ENCODE data around the gene ZNF837.
A peak's percentile ranks its signal among the peaks of the same experiment; 100 is the strongest.

ZNF837 gene

DNA sequence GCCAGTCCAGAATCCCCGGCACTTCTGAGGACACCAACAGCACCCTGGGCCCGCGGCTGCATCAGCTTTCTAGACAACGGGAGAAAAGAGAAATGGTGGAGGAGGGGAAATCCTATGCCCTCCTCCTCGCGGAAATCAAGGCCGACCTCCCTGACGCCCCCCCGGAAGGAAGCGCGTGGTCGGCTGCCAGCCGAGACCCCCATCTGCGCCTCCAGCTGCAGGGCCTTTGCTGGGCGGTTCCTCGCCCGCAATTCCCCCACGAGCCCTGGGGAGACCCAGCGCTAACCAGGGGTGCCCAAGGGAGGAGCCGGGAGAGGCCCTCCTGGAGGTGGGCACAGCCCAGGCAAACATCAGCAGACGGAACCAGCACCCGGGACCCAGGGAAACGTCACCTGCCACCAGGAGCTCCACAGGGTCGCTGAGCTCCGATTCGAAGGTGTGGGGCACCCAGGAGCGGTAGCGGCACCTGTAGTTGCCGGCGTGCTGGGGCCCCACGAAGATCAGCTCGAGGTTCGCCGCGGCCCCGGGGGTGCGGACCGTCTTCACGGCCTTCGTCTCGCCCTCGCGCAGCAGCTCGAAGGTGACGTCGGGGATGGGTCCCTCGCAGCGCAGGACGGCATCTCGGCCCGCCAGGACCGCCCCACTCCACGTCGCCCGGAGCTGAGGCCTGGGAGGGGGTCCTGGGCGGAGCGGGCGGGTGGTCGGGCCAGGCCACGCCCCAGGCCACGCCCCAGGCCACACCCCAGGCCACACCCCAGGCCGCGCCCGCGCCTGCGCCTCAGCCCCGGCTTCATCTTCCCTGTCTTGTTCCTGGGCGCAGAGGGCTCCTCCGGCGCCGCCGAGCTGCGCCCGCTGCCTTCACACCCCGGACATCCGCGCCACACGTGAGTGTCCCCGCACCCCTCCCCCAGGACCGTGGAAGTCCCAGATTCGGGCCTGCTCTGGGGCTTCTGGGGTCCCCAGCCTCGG, 33.6 kb downstream of the ZNF837 start:
- H3K36me3 ChIP-seq (ENCODE audit: control insufficient read depth in 2 of 2, insufficient read depth in 2 of 2, low read length in 2 of 2), result no peaks in the 10 kb centered on the region
- H3K27ac ChIP-seq (ENCODE audit: low read length), result no peak overlapping the region
- H3K4me3 ChIP-seq (ENCODE audit: low read length in 2 of 2), result peak overlapping the region in 1 of 2 donors; percentile 64
- no peaks in the 10 kb centered on the region for H3K9me3 ChIP-seq (ENCODE audit: control insufficient read depth in 2 of 2, low read length in 2 of 2)
- H3K27me3 ChIP-seq (ENCODE audit: control insufficient read depth in 1 of 2, insufficient read depth in 2 of 2, low read length in 2 of 2), result peaks cover 27 to 41% of the 10 kb centered on the region in 2 donors
- H3K4me1 ChIP-seq (ENCODE audit: control insufficient read depth, insufficient read depth, low read length), result peaks cover 8% of the 10 kb centered on the region
- no peak overlapping the region for H3K9ac ChIP-seq (ENCODE audit: low read length in 2 of 2)

DNA sequence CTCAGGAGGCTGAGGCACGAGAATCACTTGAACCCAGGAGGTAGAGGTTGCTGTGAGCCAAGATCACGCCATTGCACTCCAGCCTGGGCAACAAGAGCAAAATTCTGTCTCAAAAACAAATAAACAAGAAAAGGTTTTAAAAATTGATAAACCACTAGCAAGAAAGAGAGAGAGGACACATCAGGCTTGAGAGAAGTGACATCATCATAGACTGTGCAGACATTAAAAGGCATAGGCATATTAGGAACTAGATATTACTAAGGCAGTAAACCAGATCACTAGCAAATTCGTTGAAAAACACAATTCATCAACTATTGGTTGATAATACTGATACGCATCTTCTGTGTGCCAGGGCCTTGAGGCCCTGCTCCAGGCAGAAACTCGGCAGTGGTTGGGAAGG, 35.3 kb downstream of the ZNF837 start:
- peaks cover 14 to 26% of the 10 kb centered on the region in 2 donors for H3K27me3 ChIP-seq (ENCODE audit: control insufficient read depth in 1 of 2, insufficient read depth in 2 of 2, low read length in 2 of 2)
- H3K4me3 ChIP-seq (ENCODE audit: low read length in 2 of 2), result no peak overlapping the region
- H3K9ac ChIP-seq (ENCODE audit: low read length in 2 of 2), result no peak overlapping the region

DNA sequence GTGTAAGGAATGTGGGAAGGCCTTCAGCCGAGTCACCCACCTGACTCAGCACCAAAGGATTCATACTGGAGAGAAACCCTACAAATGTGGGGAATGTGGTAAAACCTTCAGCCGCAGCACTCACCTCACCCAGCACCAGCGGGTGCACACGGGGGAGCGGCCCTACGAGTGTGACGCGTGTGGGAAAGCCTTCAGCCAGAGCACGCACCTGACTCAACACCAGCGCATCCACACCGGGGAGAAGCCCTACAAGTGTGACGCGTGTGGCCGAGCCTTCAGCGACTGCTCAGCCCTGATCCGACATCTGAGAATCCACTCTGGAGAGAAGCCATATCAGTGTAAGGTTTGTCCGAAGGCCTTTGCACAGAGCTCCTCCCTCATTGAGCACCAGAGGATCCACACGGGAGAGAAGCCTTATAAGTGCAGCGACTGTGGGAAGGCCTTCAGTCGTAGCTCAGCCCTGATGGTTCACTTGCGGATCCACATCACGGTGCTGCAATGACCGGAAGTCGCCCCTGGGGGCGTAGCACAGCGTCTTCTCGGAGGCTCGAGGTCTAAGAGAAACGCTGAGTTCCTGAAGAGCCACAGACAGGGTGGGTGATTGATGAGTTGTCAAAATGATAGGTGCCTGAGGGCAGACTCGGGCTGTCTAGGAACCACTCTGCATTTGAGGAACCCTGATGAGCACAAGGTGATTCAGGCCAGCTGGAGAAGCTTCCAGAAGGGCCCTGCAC, 41.8 kb downstream of the ZNF837 start:
- no peak overlapping the region for H3K4me3 ChIP-seq (ENCODE audit: low read length in 2 of 2)
- H3K4me1 ChIP-seq (ENCODE audit: control insufficient read depth, insufficient read depth, low read length), result no peaks in the 10 kb centered on the region
- H3K27ac ChIP-seq (ENCODE audit: low read length), result no peak overlapping the region
- H3K9me3 ChIP-seq (ENCODE audit: control insufficient read depth in 2 of 2, low read length in 2 of 2), result no peaks in the 10 kb centered on the region
- no peak overlapping the region for H3K9ac ChIP-seq (ENCODE audit: low read length in 2 of 2)
- peaks cover 15 to 44% of the 10 kb centered on the region in 2 donors for H3K36me3 ChIP-seq (ENCODE audit: control insufficient read depth in 2 of 2, insufficient read depth in 2 of 2, low read length in 2 of 2)
- H3K27me3 ChIP-seq (ENCODE audit: control insufficient read depth in 1 of 2, insufficient read depth in 2 of 2, low read length in 2 of 2), result no peaks in the 10 kb centered on the region

More for the DNA sequence above, 35.3 kb downstream of the ZNF837 start:
- Histone ChIP-seq H3K36me3 (ENCODE audit: control insufficient read depth in 2 of 2, insufficient read depth in 2 of 2, low read length in 2 of 2) (peaks cover 0 to 2% of the 10 kb centered on the region in 2 donors), H3K4me1 (ENCODE audit: control insufficient read depth, insufficient read depth, low read length) (peaks cover 8% of the 10 kb centered on the region), H3K9me3 (ENCODE audit: control insufficient read depth in 2 of 2, low read length in 2 of 2) (no peaks in the 10 kb centered on the region), H3K27ac (ENCODE audit: low read length) (no peak overlapping the region)

DNA sequence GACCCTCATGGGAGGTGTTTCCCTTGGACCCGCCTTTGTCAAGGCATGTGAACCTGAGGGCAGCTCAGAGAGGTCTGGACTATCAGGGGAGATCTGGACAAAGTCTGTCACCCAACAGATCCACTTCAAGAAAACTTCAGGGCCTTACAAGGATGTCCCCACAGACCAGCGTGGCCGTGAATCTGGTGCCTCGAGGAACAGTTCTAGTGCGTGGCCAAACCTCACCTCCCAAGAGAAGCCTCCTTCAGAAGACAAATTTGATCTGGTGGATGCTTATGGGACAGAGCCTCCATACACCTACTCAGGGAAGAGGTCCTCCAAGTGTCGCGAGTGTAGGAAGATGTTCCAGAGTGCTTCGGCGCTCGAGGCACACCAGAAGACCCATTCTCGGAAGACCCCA, 42.5 kb downstream of the ZNF837 start:
- Histone ChIP-seq H3K4me1 (ENCODE audit: control insufficient read depth, insufficient read depth, low read length) (no peaks in the 10 kb centered on the region), H3K36me3 (ENCODE audit: control insufficient read depth in 2 of 2, insufficient read depth in 2 of 2, low read length in 2 of 2) (peaks cover 15 to 44% of the 10 kb centered on the region in 2 donors), H3K9ac (ENCODE audit: low read length in 2 of 2) (no peak overlapping the region), H3K9me3 (ENCODE audit: control insufficient read depth in 2 of 2, low read length in 2 of 2) (no peaks in the 10 kb centered on the region), H3K27ac (ENCODE audit: low read length) (no peak overlapping the region), H3K27me3 (ENCODE audit: control insufficient read depth in 1 of 2, insufficient read depth in 2 of 2, low read length in 2 of 2) (no peaks in the 10 kb centered on the region), H3K4me3 (ENCODE audit: low read length in 2 of 2) (no peak overlapping the region)

DNA sequence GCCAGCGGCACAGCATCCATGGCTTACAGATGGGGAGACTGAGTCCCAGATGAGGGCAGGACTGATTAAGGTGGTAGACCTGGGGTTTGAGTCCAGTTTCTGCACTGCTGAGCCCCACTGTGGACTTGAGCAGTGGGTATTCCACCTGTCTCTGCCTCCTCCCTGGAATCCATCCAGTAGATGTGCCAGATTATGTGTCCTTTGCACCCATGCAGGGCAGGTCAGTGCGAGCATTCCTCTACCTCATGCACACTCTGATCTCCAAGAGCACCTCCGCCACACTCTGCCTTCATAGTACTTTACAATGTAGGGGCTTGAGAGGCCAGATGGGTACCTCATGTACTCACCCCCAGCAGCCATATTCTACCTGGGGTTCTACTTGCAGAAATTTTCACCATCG, 44.0 kb downstream of the ZNF837 start:
- Histone ChIP-seq H3K36me3 (ENCODE audit: control insufficient read depth in 2 of 2, insufficient read depth in 2 of 2, low read length in 2 of 2) (peaks cover 15 to 44% of the 10 kb centered on the region in 2 donors), H3K4me1 (ENCODE audit: control insufficient read depth, insufficient read depth, low read length) (no peaks in the 10 kb centered on the region), H3K4me3 (ENCODE audit: low read length in 2 of 2) (no peak overlapping the region), H3K27ac (ENCODE audit: low read length) (no peak overlapping the region), H3K9me3 (ENCODE audit: control insufficient read depth in 2 of 2, low read length in 2 of 2) (no peaks in the 10 kb centered on the region), H3K27me3 (ENCODE audit: control insufficient read depth in 1 of 2, insufficient read depth in 2 of 2, low read length in 2 of 2) (no peaks in the 10 kb centered on the region), H3K9ac (ENCODE audit: low read length in 2 of 2) (no peak overlapping the region)

DNA sequence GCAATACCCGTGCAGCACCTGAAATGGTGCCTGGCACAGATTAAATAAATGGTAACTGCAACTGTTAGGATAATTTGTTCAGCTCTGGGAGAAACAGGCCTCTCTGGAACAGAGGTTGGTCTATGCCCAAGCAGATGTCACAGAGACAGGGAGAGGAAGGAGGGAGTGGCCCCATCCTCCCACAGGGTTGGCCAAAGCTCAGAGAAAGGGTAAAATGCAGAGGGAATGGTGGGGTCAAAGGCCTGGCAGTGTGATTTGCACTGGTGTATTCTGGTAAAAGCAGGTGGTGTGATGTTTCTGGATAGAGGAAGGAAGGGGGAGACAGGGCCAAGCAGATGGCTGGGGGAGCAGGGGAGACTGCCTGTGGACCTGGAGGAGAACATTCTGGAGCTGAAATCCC, 44.6 kb downstream of the ZNF837 start:
- Histone ChIP-seq H3K9me3 (ENCODE audit: control insufficient read depth in 2 of 2, low read length in 2 of 2) (no peaks in the 10 kb centered on the region), H3K27ac (ENCODE audit: low read length) (no peak overlapping the region), H3K36me3 (ENCODE audit: control insufficient read depth in 2 of 2, insufficient read depth in 2 of 2, low read length in 2 of 2) (peaks cover 15 to 44% of the 10 kb centered on the region in 2 donors), H3K27me3 (ENCODE audit: control insufficient read depth in 1 of 2, insufficient read depth in 2 of 2, low read length in 2 of 2) (no peaks in the 10 kb centered on the region), H3K9ac (ENCODE audit: low read length in 2 of 2) (no peak overlapping the region), H3K4me3 (ENCODE audit: low read length in 2 of 2) (no peak overlapping the region), H3K4me1 (ENCODE audit: control insufficient read depth, insufficient read depth, low read length) (no peaks in the 10 kb centered on the region)

DNA sequence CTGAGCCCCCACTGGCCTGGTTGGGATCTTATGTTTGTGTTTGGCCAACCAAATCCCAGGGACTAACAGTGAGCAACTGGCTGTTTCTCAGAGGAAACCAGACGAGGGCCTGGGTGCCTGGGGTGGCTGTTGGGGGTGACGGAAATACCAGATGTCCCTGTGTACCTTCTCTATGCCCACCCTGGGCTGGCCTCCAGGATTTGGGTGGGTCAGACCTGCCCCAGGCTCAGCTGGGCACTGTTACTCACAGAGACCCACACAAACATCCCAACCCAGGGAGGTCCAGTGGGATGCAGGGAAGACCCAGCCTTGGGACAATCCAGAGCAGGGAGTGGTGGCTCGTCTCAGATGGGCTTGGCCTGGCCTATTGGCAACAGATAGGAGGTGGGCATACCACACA, 45.2 kb downstream of the ZNF837 start:
- no peak overlapping the region for H3K9ac ChIP-seq (ENCODE audit: low read length in 2 of 2)
- H3K4me1 ChIP-seq (ENCODE audit: control insufficient read depth, insufficient read depth, low read length), result no peaks in the 10 kb centered on the region
- no peak overlapping the region for H3K27ac ChIP-seq (ENCODE audit: low read length)
- no peaks in the 10 kb centered on the region for H3K27me3 ChIP-seq (ENCODE audit: control insufficient read depth in 1 of 2, insufficient read depth in 2 of 2, low read length in 2 of 2)
- H3K4me3 ChIP-seq (ENCODE audit: low read length in 2 of 2), result no peak overlapping the region
- H3K9me3 ChIP-seq (ENCODE audit: control insufficient read depth in 2 of 2, low read length in 2 of 2), result no peaks in the 10 kb centered on the region
- peaks cover 15 to 41% of the 10 kb centered on the region in 2 donors for H3K36me3 ChIP-seq (ENCODE audit: control insufficient read depth in 2 of 2, insufficient read depth in 2 of 2, low read length in 2 of 2)

DNA sequence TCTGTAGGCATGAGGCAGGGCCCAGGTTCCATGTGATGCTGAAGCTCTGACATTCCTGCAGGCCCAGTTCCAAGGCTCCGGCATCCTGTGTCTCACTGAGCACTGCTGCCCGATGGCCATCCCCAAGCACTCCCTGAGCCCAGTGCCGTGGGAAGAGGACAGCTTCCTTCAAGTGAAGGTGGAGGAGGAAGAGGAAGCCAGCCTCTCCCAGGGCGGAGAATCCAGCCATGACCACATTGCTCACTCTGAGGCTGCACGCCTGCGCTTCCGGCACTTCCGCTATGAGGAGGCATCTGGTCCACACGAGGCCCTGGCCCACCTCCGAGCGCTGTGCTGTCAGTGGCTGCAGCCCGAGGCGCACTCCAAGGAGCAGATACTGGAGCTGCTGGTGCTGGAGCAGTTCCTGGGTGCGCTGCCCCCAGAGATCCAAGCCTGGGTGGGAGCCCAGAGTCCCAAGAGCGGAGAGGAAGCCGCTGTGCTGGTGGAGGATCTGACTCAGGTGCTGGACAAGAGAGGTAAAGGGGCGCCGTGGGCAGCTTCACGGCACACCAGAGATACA, 46.1 kb downstream of the ZNF837 start:
- H3K9ac ChIP-seq (ENCODE audit: low read length in 2 of 2), result no peak overlapping the region
- H3K4me1 ChIP-seq (ENCODE audit: control insufficient read depth, insufficient read depth, low read length), result no peaks in the 10 kb centered on the region
- no peak overlapping the region for H3K27ac ChIP-seq (ENCODE audit: low read length)
- no peaks in the 10 kb centered on the region for H3K9me3 ChIP-seq (ENCODE audit: control insufficient read depth in 2 of 2, low read length in 2 of 2)
- peaks cover 15 to 38% of the 10 kb centered on the region in 2 donors for H3K36me3 ChIP-seq (ENCODE audit: control insufficient read depth in 2 of 2, insufficient read depth in 2 of 2, low read length in 2 of 2)
- H3K4me3 ChIP-seq (ENCODE audit: low read length in 2 of 2), result no peak overlapping the region
- H3K27me3 ChIP-seq (ENCODE audit: control insufficient read depth in 1 of 2, insufficient read depth in 2 of 2, low read length in 2 of 2), result no peaks in the 10 kb centered on the region

DNA sequence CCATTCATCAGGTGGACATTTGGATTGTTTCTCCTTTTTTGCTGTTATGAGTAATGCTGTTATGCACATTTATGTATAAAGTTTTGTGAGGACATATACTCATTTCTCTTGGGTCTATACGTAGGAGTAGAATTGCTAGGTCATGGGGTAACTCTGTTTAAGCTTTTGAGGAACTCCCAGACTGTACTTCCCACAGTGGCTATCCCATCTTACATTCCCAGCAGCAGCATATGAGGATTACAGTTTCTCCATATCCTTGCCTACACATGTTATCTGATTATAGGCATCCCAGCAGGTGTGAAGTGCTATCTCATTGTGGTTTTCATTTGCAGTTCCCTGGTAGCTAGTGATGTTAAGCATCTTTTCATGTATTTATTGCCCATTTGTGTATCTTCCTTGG, 48.1 kb downstream of the ZNF837 start:
- peaks cover 13% of the 10 kb centered on the region for H3K4me1 ChIP-seq (ENCODE audit: control insufficient read depth, insufficient read depth, low read length)
- H3K9me3 ChIP-seq (ENCODE audit: control insufficient read depth in 2 of 2, low read length in 2 of 2), result no peaks in the 10 kb centered on the region
- no peaks in the 10 kb centered on the region for H3K27me3 ChIP-seq (ENCODE audit: control insufficient read depth in 1 of 2, insufficient read depth in 2 of 2, low read length in 2 of 2)
- peaks cover 5 to 19% of the 10 kb centered on the region in 2 donors for H3K36me3 ChIP-seq (ENCODE audit: control insufficient read depth in 2 of 2, insufficient read depth in 2 of 2, low read length in 2 of 2)
- H3K27ac ChIP-seq (ENCODE audit: low read length), result no peak overlapping the region
- H3K4me3 ChIP-seq (ENCODE audit: low read length in 2 of 2), result no peak overlapping the region
- no peak overlapping the region for H3K9ac ChIP-seq (ENCODE audit: low read length in 2 of 2)

DNA sequence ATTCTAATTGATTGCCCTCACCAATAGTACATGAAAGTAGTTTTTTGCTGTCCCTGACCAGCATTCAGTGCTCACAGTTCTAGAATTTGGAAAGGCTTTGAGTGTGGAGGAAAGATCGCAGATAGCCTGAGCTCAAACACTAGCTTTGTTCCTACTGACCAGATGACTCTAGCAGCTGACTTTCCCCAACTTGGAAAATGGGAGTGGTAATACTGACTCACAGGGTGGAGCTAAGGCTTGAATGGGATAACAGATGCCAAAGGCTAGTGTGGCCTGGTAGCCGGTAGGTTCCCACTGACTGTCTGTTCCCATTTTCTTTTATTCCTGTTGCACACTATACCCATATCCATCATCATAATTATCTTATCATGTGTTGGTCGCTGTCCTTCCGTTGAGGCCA, 50.4 kb downstream of the ZNF837 start:
- H3K9ac ChIP-seq (ENCODE audit: low read length in 2 of 2), result no peak overlapping the region
- no peaks in the 10 kb centered on the region for H3K9me3 ChIP-seq (ENCODE audit: control insufficient read depth in 2 of 2, low read length in 2 of 2)
- H3K4me3 ChIP-seq (ENCODE audit: low read length in 2 of 2), result no peak overlapping the region
- H3K27ac ChIP-seq (ENCODE audit: low read length), result no peak overlapping the region
- H3K36me3 ChIP-seq (ENCODE audit: control insufficient read depth in 2 of 2, insufficient read depth in 2 of 2, low read length in 2 of 2), result peaks cover 5 to 7% of the 10 kb centered on the region in 2 donors
- H3K27me3 ChIP-seq (ENCODE audit: control insufficient read depth in 1 of 2, insufficient read depth in 2 of 2, low read length in 2 of 2), result no peaks in the 10 kb centered on the region
- H3K4me1 ChIP-seq (ENCODE audit: control insufficient read depth, insufficient read depth, low read length), result peaks cover 31% of the 10 kb centered on the region

All from stomach smooth muscle (tissue), 2 donors.